Heart right ventricle (tissue), 16 donors: Measurements from ENCODE around the gene KCNT1. TPM values are rescaled to one million over a fixed set of nuclear protein-coding genes. Genes with fewer than 3 reads are reported as not detected.

Experiments used
- ATAC-seq, 8 donors: fragments of 200-7000 bp; cut with Tn5 transposase; one replicate each; pipeline ENCODE4 v1.9.1; 2020; ENCODE audit warnings: mild to moderate bottlenecking in 8 of 8, moderate library complexity in 8 of 8, moderate number of reproducible peaks in 1 of 8
- DNase-seq, 2 donors: peaks; one replicate each; pipeline ENCODE4 v3.0.0-alpha.2; 2020
- H3K27ac ChIP-seq, 10 donors: fragments of 200-600 bp; sonication (generic) in 2 of 10; one replicate each; pipeline versions ENCODE4 v1.5.0 to v1.8.0; 2020 to 2022; ENCODE audit warnings: mild to moderate bottlenecking in 3 of 10
- H3K27me3 ChIP-seq, 7 donors: fragments of 200-600 bp; one replicate each; pipeline ENCODE4 v1.8.0; 2021 to 2022; ENCODE audit warnings: mild to moderate bottlenecking in 2 of 7
- H3K36me3 ChIP-seq, 9 donors: fragments of 200-600 bp; sonication (generic) in 1 of 9; one replicate each; pipeline versions ENCODE4 v1.5.0 to v1.8.0; 2020 to 2022; ENCODE audit warnings: mild to moderate bottlenecking in 2 of 9
- H3K4me1 ChIP-seq, 9 donors: fragments of 200-600 bp; sonication (generic) in 1 of 9; one replicate each; pipeline versions ENCODE4 v1.5.0 to v1.8.0; 2020 to 2022; ENCODE audit warnings: mild to moderate bottlenecking in 4 of 9
- H3K4me3 ChIP-seq, 10 donors: fragments of 200-600 bp; sonication (generic) in 2 of 10; one replicate each; pipeline versions ENCODE4 v1.5.0 to v1.8.0; 2020 to 2022; ENCODE audit warnings: mild to moderate bottlenecking in 7 of 10, moderate library complexity in 2 of 10
- H3K9me3 ChIP-seq, 11 donors: fragments of 200-600 bp in 10 of 11; sonication (generic) in 2 of 11; one replicate each; pipeline versions ENCODE4 v1.5.0 to v1.8.0; 2013 to 2022; ENCODE audit warnings: mild to moderate bottlenecking in 2 of 11, control low read depth in 1 of 11, moderate library complexity in 1 of 11
- CTCF ChIP-seq, 9 donors: fragments of 200-600 bp; sonication (generic) in 2 of 9; IDR thresholded peaks; one replicate each; pipeline versions ENCODE4 v1.5.0 to v1.8.0; 2021 to 2022; ENCODE audit warnings: antibody characterized with exemption in 9 of 9, mild to moderate bottlenecking in 5 of 9, moderate library complexity in 1 of 9
- WGBS, 2 donors: extraction: QIAGEN DNeasy Blood & Tissue Kit; methylation state at CpG; one replicate each; pipeline ENCODE4 v1.1.7; 2013; ENCODE audit warnings: inconsistent platforms in 1 of 2; 5-methylcytosine and 5-hydroxymethylcytosine counted together
- intact Hi-C, 10 donors: fragments of 100-400 bp; cut with DNase I; formaldehyde crosslinking; loops; one replicate each; pipeline versions ENCODE4 v1.11.1 to v1.14.2; 2022
- polyA plus RNA-seq, 2 donors: library from polyadenylated mRNA; stranded (reverse); fragments of 200-250 nt; gene quantifications; one replicate each; pipeline ENCODE4 v1.2.3, GENCODE V29; 2013
- total RNA-seq, 10 donors: library from RNA; stranded (reverse); fragmentation: NEBNext Ultra II Directional in 3 of 10; extraction: Animal tissue kit (Norgen Biotek cat#: 25700) in 3 of 10; gene quantifications; one replicate each; pipeline versions ENCODE4 v1.2.1 to v1.2.4, GENCODE V29; 2021 to 2023
- donor health status: Arrhythmogenic right ventricular cardiomyopathy.
- donor health status: ischemic (EF 13 %, LVEDD 7.1; RV severe dilation, severe dysfunction).
- donor health status: healthy with polysubstance abuse.
- donor health status: DM: no; HTN: yes; CAD: no.
- donor health status: DM: no; HTN: no; CAD: no.
- donor health status: ischemic (EF 25% LVEDD 6.9; RV normal size, moderate dysfunction).
- donor health status: ischemic (EF 25% LVEDD 5.7; RV mildly dilated, moderate dysfunction).
- donor health status: healthy.
- donor health status: DM: yes; HTN: yes; CAD: no.
- donor health status: Ischemic cardiomyopathy.
- donor health status: ischemic (EF 35%, LVEDD 5.7; RV mildly dilated, moderate dysfunction).
- donor health status: nonischemic (EF 11% LVEDD 7.7; RV severe dilation, severe dysfunction).
- donor health status: DM: yes; HTN: yes; CAD: no.
- donor health status: PGD.
- donor health status: ischemic (EF 29% LVEDD 5.4; RV normal size, mild dysfunction).
- donor health status: nonischemic (EF 23%, LVEDD 6.1; RV moderate dilation, normal function).

The KCNT1 gene
- total and polyA plus RNA-seq, 12 donors = 0.14 to 14.1 (median 4.2) TPM

GRCh38 chr9:135787317-135787716 is 85.3 kb downstream of the KCNT1 start:
- Histone ChIP-seq H3K4me1 (no peaks in the 10 kb centered on the region), H3K9me3 (no peaks in the 10 kb centered on the region), H3K36me3 (no peaks in the 10 kb centered on the region), H3K27ac (no peak overlapping the region), H3K4me3 (no peak overlapping the region), H3K27me3 (peaks cover 0 to 33% (median 0%) of the 10 kb centered on the region in 7 donors)
- ATAC-seq = no peak
- DNase-seq = no peak
- no peak for TF ChIP-seq CTCF (IDR thresholded peaks at IDR 0.05)
- WGBS, 2 donors = 74 to 79% methylated on average over 13 to 16 of the region's 16 CpGs
- intact Hi-C loops = no loop called here

GRCh38 chr9:135787776-135788575 is 86.0 kb downstream of the KCNT1 start:
- peaks cover 0 to 33% (median 0%) of the 10 kb centered on the region in 7 donors for H3K27me3 ChIP-seq
- H3K4me3 ChIP-seq = no peak overlapping the region
- no peaks in the 10 kb centered on the region for H3K9me3 ChIP-seq
- no peak for TF ChIP-seq CTCF (IDR thresholded peaks at IDR 0.05)
- H3K36me3 ChIP-seq = no peaks in the 10 kb centered on the region
- intact Hi-C loops = no loop called here
- ATAC-seq = no peak
- DNase-seq = no peak
- 85 to 91% methylated on average over 38 of the region's 38 CpGs for WGBS, 2 donors
- no peaks in the 10 kb centered on the region for H3K4me1 ChIP-seq
- H3K27ac ChIP-seq = no peak overlapping the region

GRCh38 chr9:135788576-135789300 is 86.8 kb downstream of the KCNT1 start:
- no peak for TF ChIP-seq CTCF (IDR thresholded peaks at IDR 0.05)
- ATAC-seq (no peak), DNase-seq (no peak)
- no peaks in the 10 kb centered on the region for H3K4me1 ChIP-seq
- 76 to 78% methylated on average over 35 to 36 of the region's 36 CpGs for WGBS, 2 donors
- no peaks in the 10 kb centered on the region for H3K36me3 ChIP-seq
- H3K9me3 ChIP-seq = no peaks in the 10 kb centered on the region
- peaks cover 0 to 33% (median 0%) of the 10 kb centered on the region in 7 donors for H3K27me3 ChIP-seq
- intact Hi-C loops = no loop called here
- no peak overlapping the region for H3K27ac ChIP-seq
- no peak overlapping the region for H3K4me3 ChIP-seq

GRCh38 chr9:135789838-135790291 is 87.9 kb downstream of the KCNT1 start:
- WGBS, 2 donors = 89 to 94% methylated on average over 13 of the region's 13 CpGs
- Histone ChIP-seq H3K27me3 (peaks cover 0 to 35% (median 0%) of the 10 kb centered on the region in 7 donors), H3K9me3 (no peaks in the 10 kb centered on the region), H3K27ac (no peak overlapping the region), H3K4me3 (no peak overlapping the region), H3K36me3 (no peaks in the 10 kb centered on the region), H3K4me1 (no peaks in the 10 kb centered on the region)
- DNase-seq = no peak
- intact Hi-C loops = loop anchor here in 3 of 10 donors (10.0 kb wide), 2 partner anchors 65 to 335 kb away; no protein-coding TSS in a partner anchor
- TF ChIP-seq CTCF (IDR thresholded peaks at IDR 0.05) = no peak
- no peak for ATAC-seq
